ENCODE data around the gene ATP10A.

DNA sequence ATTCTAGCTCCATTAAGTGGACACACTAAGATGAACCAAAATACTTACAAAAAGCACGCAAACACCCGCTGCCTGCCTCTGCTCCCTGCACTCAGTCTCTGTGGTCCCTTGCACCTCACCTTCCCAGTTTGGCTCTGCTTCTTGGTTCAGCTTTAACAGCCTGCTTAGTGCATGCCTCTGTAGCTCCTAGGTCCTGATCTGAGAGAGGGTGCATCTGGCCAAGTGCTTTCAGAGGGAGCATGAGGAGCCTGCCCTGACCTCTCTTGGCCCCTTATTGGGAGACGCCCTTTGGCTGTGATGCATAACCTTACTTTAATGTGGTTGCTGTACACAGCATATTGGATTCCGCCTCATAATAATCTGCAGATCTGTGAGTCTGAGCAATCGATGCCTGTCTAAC, 21.2 kb upstream of the ATP10A start:
- no peak for TF ChIP-seq CTCF (IDR thresholded peaks at IDR 0.05; ENCODE audit: low read length)
- no peak for TF ChIP-seq EZH2 (optimal IDR thresholded peaks at IDR 0.05; ENCODE audit: low read depth, low read length)

All from MM.1S (cell line).